ENCODE data around the gene TFEB. TPM values are rescaled to one million over a fixed set of nuclear protein-coding genes. Genes with fewer than 3 reads are reported as not detected.

Gene TFEB
- total and polyA plus RNA-seq, 2 donors (not counting 3 experiments of a cell fraction or from before 2014, with no cell fraction given): 4.9 to 6.6 TPM

DNA sequence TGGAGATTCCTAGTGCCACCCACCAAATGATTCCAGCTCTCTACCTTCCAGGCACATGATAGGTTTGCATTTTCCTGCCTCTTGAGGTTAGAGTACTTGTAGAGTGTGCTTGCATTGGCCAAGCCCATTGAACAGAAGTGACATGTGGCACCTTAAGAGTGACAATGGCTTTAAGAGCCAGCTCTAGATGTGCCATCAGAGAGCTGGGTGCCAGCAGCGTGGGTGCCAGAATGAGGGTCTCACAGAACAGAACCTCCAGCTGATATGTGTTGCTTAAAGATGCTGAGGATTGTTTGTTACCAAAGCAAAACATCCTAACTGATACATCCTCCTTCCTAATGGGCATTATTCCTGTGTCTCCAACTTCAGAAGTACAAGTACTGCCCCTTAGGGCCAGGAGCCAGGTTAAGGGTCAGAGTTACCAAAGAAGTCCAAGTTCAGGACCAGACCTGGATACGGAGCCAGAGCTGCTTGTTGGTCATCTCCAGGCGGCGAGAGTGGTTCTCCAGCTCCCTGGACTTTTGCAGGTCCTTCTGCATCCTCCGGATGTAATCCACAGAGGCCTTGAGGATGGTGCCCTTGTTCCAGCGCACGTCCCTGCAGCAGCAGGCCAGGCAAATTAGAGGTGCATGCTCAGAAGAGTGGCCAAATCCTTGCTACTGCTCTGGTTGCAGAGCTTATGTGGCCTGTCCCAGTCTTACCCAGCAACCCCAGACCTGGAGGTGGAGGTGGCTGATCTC, 49.6 kb downstream of the TFEB start:
- Histone ChIP-seq H3K4me1 (ENCODE audit: control insufficient read depth, extremely low read depth, insufficient read depth, low read length) (peaks cover 8% of the 10 kb centered on the region), H3K9me1 (replicated peaks; ENCODE audit: control insufficient read depth, extremely low read depth, insufficient read depth, low read length) (no peaks in the 10 kb centered on the region), H3K27me3 (ENCODE audit: control insufficient read depth in 2 of 2, insufficient read depth in 2 of 2, low read length in 2 of 2) (no peaks in the 10 kb centered on the region), H3K9me3 (replicated peaks; ENCODE audit: control insufficient read depth, insufficient read depth, low read length) (no peaks in the 10 kb centered on the region), H3K79me2 (ENCODE audit: control insufficient read depth, insufficient read depth, low read length) (no peaks in the 10 kb centered on the region), H3K27ac (ENCODE audit: insufficient read depth, low read depth, low read length) (no peak overlapping the region), H4K20me1 (replicated peaks; ENCODE audit: control insufficient read depth, extremely low read depth, insufficient read depth, low read length) (no peaks in the 10 kb centered on the region), H3K4me2 (ENCODE audit: insufficient read depth, low read length) (no peak overlapping the region), H3K9ac (replicated peaks; ENCODE audit: extremely low read depth, insufficient read depth, low read length) (no peak overlapping the region), H3K4me3 (replicated peaks in 1 of 3; ENCODE audit: insufficient read depth in 1 of 3, low read depth in 1 of 3, low read length in 3 of 3) (no peak overlapping the region), H3K36me3 (ENCODE audit: control insufficient read depth in 2 of 2, extremely low read depth in 1 of 2, insufficient read depth in 2 of 2, low read length in 2 of 2) (no peaks in the 10 kb centered on the region), H2AFZ (ENCODE audit: low read depth, low read length) (no peak overlapping the region)
- no peak for DNase-seq (ENCODE audit: low read depth, low spot score)
- ChIA-PET POLR2A (no interaction called here), CTCF (interaction anchor here (1.1 to 4.2 kb wide), 7 partner anchors 13 to 379 kb away, joined by 4 to 92 read pairs (median 7); no protein-coding TSS in a partner anchor)
- dilution Hi-C loops (cut with MboI; ENCODE audit: extremely low pct_ligation_motif_present, low sequenced_read_pairs) (no loop called here), intact Hi-C loops (cut with micrococcal nuclease) (no loop called here)
- no peak for TF ChIP-seq JUN (IDR thresholded peaks at IDR 0.05; ENCODE audit: borderline replicate concordance, insufficient read depth, insufficient read length, low read depth)
- TF ChIP-seq POLR2A (IDR thresholded peaks at IDR 0.05; ENCODE audit: low read depth, low read length): no peak
- TF ChIP-seq CTCF (IDR thresholded peaks at IDR 0.05; ENCODE audit: extremely low read depth in 1 of 2, insufficient read depth in 1 of 2, low read depth in 1 of 2, low read length in 2 of 2): no peak
- no peak for TF ChIP-seq GATA2 (IDR thresholded peaks at IDR 0.05; ENCODE audit: insufficient read depth, insufficient read length, low read depth, low read length)
- no peak for TF ChIP-seq POLR2AphosphoS5 (IDR thresholded peaks at IDR 0.05; ENCODE audit: insufficient read depth, low read depth, low read length)
- TF ChIP-seq MYC (IDR thresholded peaks at IDR 0.05; ENCODE audit: low read depth, low read length): no peak
- TF ChIP-seq EZH2 (IDR thresholded peaks at IDR 0.05; ENCODE audit: borderline replicate concordance, low read depth, low read length, severe bottlenecking): no peak
- no peak for FAIRE-seq
- no TSS peak for BruUV-seq (replicated peaks)

Data from endothelial cell of umbilical vein (primary cell).